Stimulated activated CD4-positive, alpha-beta T cell treated with anti-CD3 and anti-CD28 coated beads, Interleukin-12 subunit alpha, Interleukin-12 subunit beta, amount 100 ng/mL, for 48 hours (primary cell): ENCODE data around the gene KLK10.
A peak's percentile ranks its signal among the peaks of the same experiment; 100 is the strongest.
"Not testable (repeated sequence)": the region's sequence is repeated elsewhere in the genome, so short reads cannot be mapped to it uniquely, and the experiment has no call there.

Experiments used
- DNase-seq, 3 donors: peaks; one replicate each; pipeline ENCODE4 v3.0.0-alpha.2; 2020; ENCODE audit warnings: low read depth in 2 of 3, low spot score in 1 of 3

Gene KLK10

DNA sequence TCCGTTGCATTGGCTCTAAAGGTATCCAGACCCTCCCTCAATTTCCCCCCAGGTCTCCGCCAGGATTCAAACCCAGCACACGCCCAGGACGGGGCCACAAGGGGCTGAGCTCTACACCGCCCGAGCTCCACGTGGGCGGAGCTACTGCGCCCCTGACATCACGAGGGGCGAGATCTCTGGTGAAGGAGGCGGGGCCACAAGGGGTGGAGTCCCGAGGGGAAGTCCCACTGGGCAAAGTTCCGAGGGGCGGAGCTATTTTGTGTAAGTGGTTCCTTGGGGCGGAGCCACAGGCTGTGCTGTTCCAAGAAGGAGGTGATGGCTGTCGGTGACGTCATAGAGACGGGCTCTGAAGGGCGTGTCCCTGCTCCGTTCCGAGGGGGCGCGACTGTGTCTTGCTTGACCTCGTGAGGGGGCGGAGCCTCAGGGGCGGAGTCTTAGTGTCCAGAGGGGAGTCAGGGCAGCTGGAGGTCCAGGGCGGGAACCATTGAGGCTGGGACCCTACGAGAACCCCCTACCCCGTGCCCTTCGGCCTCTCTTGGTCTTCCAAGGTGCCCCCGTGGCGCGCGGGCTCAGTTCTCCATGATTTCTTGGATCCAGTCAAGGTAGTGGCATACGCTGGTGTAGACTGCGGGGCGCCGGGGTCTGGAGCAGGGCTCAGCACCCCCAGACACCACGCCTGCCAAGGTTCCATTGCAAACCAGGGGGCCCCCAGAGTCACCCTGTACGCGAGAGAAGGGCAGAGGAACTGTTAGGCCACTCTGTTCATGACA lies 16.8 kb downstream of the KLK10 start:
- DNase-seq = peak in 2 of 3 donors; percentile 18 to 24

DNA sequence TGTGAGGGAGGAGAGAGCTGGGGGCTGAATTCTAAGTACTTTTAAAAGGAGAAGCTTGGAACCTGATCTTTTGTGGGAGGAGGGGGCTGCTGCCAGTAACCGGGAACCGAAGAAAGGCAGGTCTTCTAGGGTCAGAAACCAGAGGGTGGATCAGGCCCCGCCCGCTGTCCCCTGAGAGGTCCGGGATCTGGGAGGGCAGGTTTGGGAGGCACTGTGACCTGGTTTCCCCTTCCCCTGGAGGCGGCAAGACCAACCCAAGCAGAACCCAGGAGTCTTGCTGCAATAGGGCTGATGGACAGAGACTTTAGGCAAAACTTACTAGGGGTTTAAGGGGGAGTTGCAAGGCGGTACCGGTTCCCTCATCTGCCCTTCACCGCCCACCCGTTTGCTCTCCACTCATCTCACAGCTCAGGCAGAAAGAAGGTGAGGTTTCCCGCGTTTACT lies 17.4 kb downstream of the KLK10 start:
- DNase-seq = no peak

DNA sequence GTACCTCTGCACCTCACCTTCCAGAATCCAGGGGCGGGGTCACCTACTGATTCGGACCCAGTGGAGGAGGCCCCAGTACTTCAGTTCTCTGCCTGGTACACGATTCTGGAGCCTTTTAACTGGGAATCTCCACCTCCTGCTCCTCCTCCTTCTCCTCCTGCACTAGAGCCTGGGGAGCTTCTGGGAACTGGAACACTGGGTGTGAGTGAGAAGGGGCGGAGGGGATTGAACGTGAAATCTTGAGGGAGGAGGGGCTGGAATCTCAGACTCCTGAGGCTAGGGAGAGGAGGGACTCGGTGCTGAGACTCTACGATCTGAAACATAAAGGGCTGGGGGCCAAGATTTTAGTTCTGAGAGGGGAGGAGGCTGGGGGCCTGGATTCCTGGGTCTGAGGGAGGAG lies 18.0 kb downstream of the KLK10 start, which contains the start of gene KLK8:
KLK8 (minus strand) TSS at position 90 of the 400 bp plus-strand sequence. CDS start 437 bp downstream, outside the sequence.
- DNase-seq = no peak

DNA sequence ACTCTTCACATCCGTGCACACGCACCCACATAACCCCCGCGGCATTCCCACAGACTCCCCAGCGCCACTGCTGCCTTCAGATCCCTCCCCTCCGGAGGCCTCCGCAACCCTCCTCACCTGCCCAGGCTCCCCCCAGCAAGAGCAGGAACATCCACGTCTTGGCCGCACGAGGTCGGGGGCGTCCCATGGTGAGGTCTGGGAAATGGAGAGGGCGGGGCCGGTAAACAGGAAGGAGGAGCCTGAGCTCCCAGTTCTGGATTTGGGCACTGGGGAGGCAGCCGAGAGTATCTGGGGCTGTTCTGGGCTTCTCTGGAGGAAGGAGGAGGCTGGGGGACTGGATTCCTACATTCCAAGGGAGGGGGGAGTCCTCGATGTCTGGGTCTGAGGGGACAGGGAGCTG lies 18.5 kb downstream of the KLK10 start:
- DNase-seq = no peak

DNA sequence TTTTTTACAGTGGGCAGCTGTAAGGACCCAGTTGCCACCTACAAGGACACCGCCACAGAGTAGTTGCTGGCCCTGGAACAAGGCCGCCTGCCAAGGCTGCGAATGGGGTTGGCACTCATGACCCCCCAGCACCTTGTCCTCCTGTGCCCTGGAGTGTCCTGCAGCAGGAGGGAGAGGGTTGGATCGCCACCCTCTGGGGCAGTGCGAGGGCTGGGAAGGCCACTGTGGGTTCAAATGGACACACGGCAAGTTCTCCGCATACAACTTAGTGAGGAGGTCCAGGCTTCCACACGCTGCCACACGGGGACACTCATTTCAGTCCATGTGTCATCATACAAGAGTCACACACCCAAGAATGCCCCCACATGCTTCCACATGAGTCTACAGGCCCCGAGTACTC lies 19.1 kb downstream of the KLK10 start:
- DNase-seq = no peak

DNA sequence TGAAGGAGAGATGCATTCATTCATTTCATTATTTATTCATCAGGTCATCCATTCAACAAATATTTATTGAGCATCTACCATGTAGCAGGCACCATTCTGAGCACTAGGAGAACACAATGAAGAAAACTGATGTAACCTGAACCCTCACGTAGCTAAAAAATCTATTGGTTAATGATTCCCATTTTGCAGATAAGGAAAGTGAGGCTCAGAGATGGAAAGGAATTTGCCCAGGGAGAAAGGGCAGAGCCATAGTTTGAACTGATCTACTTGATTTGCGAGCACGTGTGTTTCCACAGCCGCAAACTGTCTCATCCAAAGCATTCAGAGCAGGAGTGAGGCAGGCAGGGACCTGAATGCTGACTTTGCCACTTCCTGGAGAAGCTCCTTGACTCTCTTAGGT lies 20.8 kb downstream of the KLK10 start:
- no peak for DNase-seq

- DNase-seq = no peak
These were observed 21.4 kb downstream of the KLK10 start for GRCh38 chr19:50998061-50998460.

GRCh38 chr19:50994129-50994528 lies 25.4 kb downstream of the KLK10 start:
- peak in 1 of 3 donors; percentile 8 for DNase-seq

GRCh38 chr19:50992666-50993035 lies 26.9 kb downstream of the KLK10 start:
- no peak for DNase-seq

DNA sequence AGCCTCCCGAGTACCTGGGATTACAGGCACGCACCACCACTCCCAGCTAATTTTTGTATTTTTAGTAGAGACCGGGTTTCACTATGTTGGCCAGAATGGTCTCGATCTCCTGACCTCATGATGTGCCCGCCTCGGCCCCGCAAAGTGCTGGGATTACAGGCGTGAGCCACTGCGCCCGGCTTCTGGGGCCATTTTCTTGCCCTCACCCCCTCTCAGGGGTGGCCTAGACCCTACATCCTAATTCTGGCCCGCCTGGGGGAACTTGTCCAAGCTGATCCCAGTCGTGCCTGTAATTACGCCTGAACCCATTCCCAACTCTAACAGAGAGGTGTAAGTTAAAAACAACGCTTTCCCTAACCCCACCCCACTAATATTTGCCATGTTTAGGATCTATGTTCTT lies 35.1 kb downstream of the KLK10 start:
- DNase-seq = not testable (repeated sequence)

DNA sequence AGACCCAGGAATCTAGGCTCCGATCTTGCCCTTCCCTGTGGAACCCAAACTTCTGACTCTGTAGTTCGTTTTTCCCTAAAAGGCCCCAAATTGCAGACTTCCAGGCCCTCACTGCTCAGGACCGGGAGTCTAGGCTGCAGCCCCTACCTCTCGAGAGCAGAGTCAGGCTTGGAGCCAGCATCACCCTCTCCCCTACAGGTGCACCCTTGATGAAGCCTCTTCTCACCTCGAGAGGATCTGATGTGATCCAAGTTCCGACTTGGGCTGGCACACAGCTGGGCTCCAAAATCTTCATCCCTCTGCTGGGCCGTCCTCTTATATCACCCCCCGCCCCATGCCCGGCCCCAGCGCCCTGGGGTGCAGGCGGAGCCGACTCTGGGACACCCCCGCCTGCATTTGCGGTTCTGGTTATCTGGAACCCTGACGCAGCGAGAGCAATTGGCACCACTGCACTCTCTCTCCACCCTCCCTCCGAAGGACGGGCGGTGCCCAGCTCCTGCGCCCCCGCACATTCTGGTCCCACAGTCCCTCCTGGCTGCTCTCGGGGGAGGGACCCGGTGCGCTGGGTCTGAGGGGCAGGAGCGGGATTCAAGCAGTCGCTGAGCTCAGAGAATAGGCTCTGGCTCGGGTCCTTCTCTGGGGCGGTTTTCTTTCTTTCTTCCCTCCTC lies 35.8 kb downstream of the KLK10 start, which contains the start of gene KLK7:
KLK7 (minus strand) TSS at position 293 of the 668 bp plus-strand sequence. CDS start 1,518 bp downstream, outside the sequence.
- no peak for DNase-seq

GRCh38 chr19:50982186-50982585 lies 37.3 kb downstream of the KLK10 start:
- DNase-seq = no peak

- DNase-seq = no peak
These were observed 37.8 kb downstream of the KLK10 start for GRCh38 chr19:50981587-50982146.

- no peak for DNase-seq
These were observed 39.3 kb downstream of the KLK10 start for GRCh38 chr19:50980208-50980607.

- no peak for DNase-seq
These were observed 39.8 kb downstream of the KLK10 start for GRCh38 chr19:50979758-50980157.

DNA sequence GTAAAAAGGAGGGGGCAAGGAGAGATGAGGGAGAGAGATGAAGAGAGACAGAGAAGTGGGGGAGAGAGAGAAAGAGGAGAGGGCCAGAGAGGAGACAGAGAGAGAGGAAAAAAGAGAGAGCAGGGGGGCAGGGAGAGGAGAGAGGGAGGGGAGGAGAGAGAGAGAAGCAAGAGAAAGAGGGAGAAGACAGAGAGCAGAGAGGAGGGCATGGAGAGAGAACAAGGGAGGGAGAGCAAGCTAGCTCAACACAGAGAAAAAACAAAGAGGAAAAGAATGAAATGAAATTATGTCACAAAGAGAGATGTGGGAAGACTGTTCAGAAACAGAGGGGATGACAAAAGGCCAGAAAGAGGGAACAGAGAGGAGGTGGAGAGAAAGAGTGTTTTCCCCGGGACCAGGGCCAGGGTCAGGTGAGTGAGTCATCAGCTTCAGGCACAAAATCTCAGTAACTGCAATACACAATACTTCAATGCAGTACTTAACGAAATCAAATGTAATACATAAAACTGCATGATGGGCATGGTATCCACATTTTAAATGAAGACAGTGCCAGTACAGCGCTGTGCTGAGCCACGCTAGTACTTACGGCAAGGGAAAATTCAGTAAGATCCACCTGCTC lies 40.6 kb downstream of the KLK10 start:
- DNase-seq = no peak

- no peak for DNase-seq
These were observed 41.9 kb downstream of the KLK10 start for GRCh38 chr19:50977626-50978025.

DNA sequence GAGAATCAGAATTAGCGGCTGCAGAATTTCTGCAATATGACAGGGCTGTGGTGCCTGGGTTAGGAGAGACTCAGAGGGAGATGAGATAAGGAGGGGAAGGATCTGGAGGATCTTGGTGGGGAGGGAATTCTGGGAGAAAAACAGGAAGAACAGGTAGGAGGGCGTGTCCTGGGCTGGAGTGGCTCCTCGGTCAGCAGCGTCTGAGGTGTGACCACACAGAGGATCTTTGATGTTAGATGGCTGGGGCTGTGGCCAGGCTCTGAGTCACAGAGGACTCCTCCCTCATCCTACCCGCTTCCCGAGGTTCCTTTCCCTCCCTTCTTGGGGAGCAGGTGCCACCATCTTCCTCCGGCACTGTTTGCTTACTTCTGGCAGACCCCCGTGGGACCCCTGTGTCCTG lies 43.7 kb downstream of the KLK10 start:
- DNase-seq = no peak

GRCh38 chr19:50974702-50975556 lies 44.6 kb downstream of the KLK10 start:
- no peak for DNase-seq

DNA sequence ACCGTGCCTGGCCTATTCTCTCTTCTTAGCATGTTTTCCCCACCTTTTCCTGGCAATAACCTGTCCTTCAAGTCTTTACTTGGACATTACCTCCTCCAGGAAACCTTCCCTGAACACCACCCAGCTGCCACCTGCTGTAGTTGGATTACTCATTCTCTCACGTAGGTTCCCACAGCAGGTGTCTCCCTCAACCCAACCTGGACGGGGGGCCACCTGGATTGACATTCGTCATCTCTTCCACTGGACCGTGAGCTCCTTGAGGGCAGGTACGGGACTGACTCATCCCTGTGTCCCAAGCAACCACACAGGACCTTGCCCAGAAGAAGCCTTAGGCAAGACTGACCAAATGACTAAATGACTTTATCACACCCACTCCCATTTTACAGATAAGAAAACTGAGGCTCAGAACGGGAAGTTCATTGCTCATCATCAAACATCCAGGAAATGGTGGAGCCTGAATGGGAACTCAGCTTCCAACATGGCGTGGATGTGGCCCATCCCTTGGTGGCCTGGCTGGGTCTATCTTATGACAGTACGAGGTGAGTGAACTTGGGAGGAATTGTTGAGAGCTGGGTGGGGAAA lies 46.6 kb downstream of the KLK10 start:
- DNase-seq = no peak
